Ramos (cell line): Measurements from ENCODE around the gene SPDYE3.
"Not testable (repeated sequence)": the region's sequence is repeated elsewhere in the genome, so short reads cannot be mapped to it uniquely, and the experiment has no call there.

Experiments used
- in situ Hi-C: fragments of 300-500 bp; cut with MboI; formaldehyde crosslinking; loops from one replicate; pipeline ENCODE4 v1.14.3; 2022; ENCODE audit warnings: low sequenced_read_pairs; ENCODE audit not compliant: unreplicated experiment

SPDYE3 gene

GRCh38 chr7:100307402-100307801 lies at the start of gene SPDYE3:
TSS of gene SPDYE3 (plus strand) at chr7:100307702. CDS start at chr7:100307886, 184 bp downstream.
- in situ Hi-C loops = not testable (repeated sequence)

GRCh38 chr7:100259984-100260383 lies 47.5 kb upstream of the SPDYE3 start:
- in situ Hi-C loops = not testable (repeated sequence)

GRCh38 chr7:100262896-100263295 lies 44.6 kb upstream of the SPDYE3 start:
- in situ Hi-C loops = not testable (repeated sequence)

- in situ Hi-C loops = not testable (repeated sequence)
These were observed 43.3 kb upstream of the SPDYE3 start for GRCh38 chr7:100264223-100264622.

GRCh38 chr7:100264669-100265165 lies 42.8 kb upstream of the SPDYE3 start:
- in situ Hi-C loops = not testable (repeated sequence)

- in situ Hi-C loops = not testable (repeated sequence)
These were observed 41.7 kb upstream of the SPDYE3 start for GRCh38 chr7:100265851-100266250.

GRCh38 chr7:100266576-100267354 lies 40.7 kb upstream of the SPDYE3 start:
- in situ Hi-C loops = no loop called here

GRCh38 chr7:100267648-100268047 lies 39.9 kb upstream of the SPDYE3 start:
- in situ Hi-C loops = no loop called here

- in situ Hi-C loops = not testable (repeated sequence)
These were observed 38.6 kb upstream of the SPDYE3 start for GRCh38 chr7:100268882-100269281.

- in situ Hi-C loops = not testable (repeated sequence)
These were observed 38.0 kb upstream of the SPDYE3 start for GRCh38 chr7:100269306-100270045.

- in situ Hi-C loops = not testable (repeated sequence)
These were observed 37.2 kb upstream of the SPDYE3 start for GRCh38 chr7:100270046-100270918.

GRCh38 chr7:100270941-100271593 lies 36.4 kb upstream of the SPDYE3 start:
- in situ Hi-C loops = not testable (repeated sequence)

GRCh38 chr7:100271716-100272537 lies 35.6 kb upstream of the SPDYE3 start:
- in situ Hi-C loops = no loop called here

- in situ Hi-C loops = not testable (repeated sequence)
These were observed 35.0 kb upstream of the SPDYE3 start for GRCh38 chr7:100272538-100272902.

- in situ Hi-C loops = no loop called here
These were observed 32.4 kb upstream of the SPDYE3 start for GRCh38 chr7:100275120-100275519.

GRCh38 chr7:100276126-100276525 lies 31.4 kb upstream of the SPDYE3 start:
- in situ Hi-C loops = not testable (repeated sequence)

- in situ Hi-C loops = not testable (repeated sequence)
These were observed 25.4 kb upstream of the SPDYE3 start for GRCh38 chr7:100282069-100282608.

- in situ Hi-C loops = not testable (repeated sequence)
These were observed 24.4 kb upstream of the SPDYE3 start for GRCh38 chr7:100283147-100283546.
